ENCODE data around the gene NID2.

NID2 gene

GRCh38 chr14:52108823-52109222, 40.0 kb upstream of the NID2 start:
- no peak overlapping the region for H3K4me3 ChIP-seq (ENCODE audit: insufficient read length, low read depth)
- no peak overlapping the region for H3K9ac ChIP-seq (ENCODE audit: insufficient read length, low read depth)
- H3K27me3 ChIP-seq (ENCODE audit: insufficient read depth, insufficient read length): no peaks in the 10 kb centered on the region
- no peak for TF ChIP-seq SUZ12 (IDR thresholded peaks at IDR 0.05; ENCODE audit: extremely low read depth, insufficient read depth, insufficient read length)
- no peak for TF ChIP-seq YY1 (IDR thresholded peaks at IDR 0.05; ENCODE audit: insufficient read depth, insufficient read length)
- TF ChIP-seq ZNF274 (IDR thresholded peaks at IDR 0.05; ENCODE audit: low read depth, low read length): no peak
- no peaks in the 10 kb centered on the region for H3K9me3 ChIP-seq (ENCODE audit: insufficient read depth, low read length)
- no peak for DNase-seq (ENCODE audit: low read depth, low spot score)
- no peaks in the 10 kb centered on the region for H3K36me3 ChIP-seq (ENCODE audit: insufficient read depth, insufficient read length, low read length)
- no peaks in the 10 kb centered on the region for H3K4me1 ChIP-seq (ENCODE audit: insufficient read depth, insufficient read length)

- Histone ChIP-seq H3K9ac (ENCODE audit: insufficient read length, low read depth) (no peak overlapping the region), H3K4me1 (ENCODE audit: insufficient read depth, insufficient read length) (no peaks in the 10 kb centered on the region), H3K27me3 (ENCODE audit: insufficient read depth, insufficient read length) (no peaks in the 10 kb centered on the region), H3K9me3 (ENCODE audit: insufficient read depth, low read length) (no peaks in the 10 kb centered on the region), H3K36me3 (ENCODE audit: insufficient read depth, insufficient read length, low read length) (no peaks in the 10 kb centered on the region), H3K4me3 (ENCODE audit: insufficient read length, low read depth) (no peak overlapping the region)
- TF ChIP-seq YY1 (IDR thresholded peaks at IDR 0.05; ENCODE audit: insufficient read depth, insufficient read length): no peak
- TF ChIP-seq ZNF274 (IDR thresholded peaks at IDR 0.05; ENCODE audit: low read depth, low read length): no peak
- TF ChIP-seq SUZ12 (IDR thresholded peaks at IDR 0.05; ENCODE audit: extremely low read depth, insufficient read depth, insufficient read length): no peak
- no peak for DNase-seq (ENCODE audit: low read depth, low spot score)
Measured at GRCh38 chr14:52106840-52107239, 38.0 kb upstream of the NID2 start.

GRCh38 chr14:52103416-52103815, 34.6 kb upstream of the NID2 start:
- no peak overlapping the region for H3K9ac ChIP-seq (ENCODE audit: insufficient read length, low read depth)
- DNase-seq (ENCODE audit: low read depth, low spot score): no peak
- TF ChIP-seq ZNF274 (IDR thresholded peaks at IDR 0.05; ENCODE audit: low read depth, low read length) (no peak), YY1 (IDR thresholded peaks at IDR 0.05; ENCODE audit: insufficient read depth, insufficient read length) (no peak), SUZ12 (IDR thresholded peaks at IDR 0.05; ENCODE audit: extremely low read depth, insufficient read depth, insufficient read length) (no peak)
- no peaks in the 10 kb centered on the region for H3K4me1 ChIP-seq (ENCODE audit: insufficient read depth, insufficient read length)
- no peaks in the 10 kb centered on the region for H3K27me3 ChIP-seq (ENCODE audit: insufficient read depth, insufficient read length)
- H3K36me3 ChIP-seq (ENCODE audit: insufficient read depth, insufficient read length, low read length): no peaks in the 10 kb centered on the region
- H3K9me3 ChIP-seq (ENCODE audit: insufficient read depth, low read length): no peaks in the 10 kb centered on the region
- no peak overlapping the region for H3K4me3 ChIP-seq (ENCODE audit: insufficient read length, low read depth)

- TF ChIP-seq SUZ12 (IDR thresholded peaks at IDR 0.05; ENCODE audit: extremely low read depth, insufficient read depth, insufficient read length): no peak
- TF ChIP-seq ZNF274 (IDR thresholded peaks at IDR 0.05; ENCODE audit: low read depth, low read length): no peak
- no peak for TF ChIP-seq YY1 (IDR thresholded peaks at IDR 0.05; ENCODE audit: insufficient read depth, insufficient read length)
- Histone ChIP-seq H3K9ac (ENCODE audit: insufficient read length, low read depth) (no peak overlapping the region), H3K4me3 (ENCODE audit: insufficient read length, low read depth) (no peak overlapping the region), H3K9me3 (ENCODE audit: insufficient read depth, low read length) (no peaks in the 10 kb centered on the region), H3K36me3 (ENCODE audit: insufficient read depth, insufficient read length, low read length) (no peaks in the 10 kb centered on the region), H3K4me1 (ENCODE audit: insufficient read depth, insufficient read length) (no peaks in the 10 kb centered on the region), H3K27me3 (ENCODE audit: insufficient read depth, insufficient read length) (no peaks in the 10 kb centered on the region)
- no peak for DNase-seq (ENCODE audit: low read depth, low spot score)
Measured at GRCh38 chr14:52095794-52096193, 26.9 kb upstream of the NID2 start.

GRCh38 chr14:52095336-52095735, 26.5 kb upstream of the NID2 start:
- no peaks in the 10 kb centered on the region for H3K27me3 ChIP-seq (ENCODE audit: insufficient read depth, insufficient read length)

GRCh38 chr14:52094546-52095271, 25.9 kb upstream of the NID2 start:
- H3K27me3 ChIP-seq (ENCODE audit: insufficient read depth, insufficient read length): no peaks in the 10 kb centered on the region

More at GRCh38 chr14:52095336-52095735, 26.5 kb upstream of the NID2 start:
- Histone ChIP-seq H3K9me3 (ENCODE audit: insufficient read depth, low read length) (no peaks in the 10 kb centered on the region), H3K4me1 (ENCODE audit: insufficient read depth, insufficient read length) (no peaks in the 10 kb centered on the region), H3K36me3 (ENCODE audit: insufficient read depth, insufficient read length, low read length) (no peaks in the 10 kb centered on the region), H3K9ac (ENCODE audit: insufficient read length, low read depth) (no peak overlapping the region), H3K4me3 (ENCODE audit: insufficient read length, low read depth) (no peak overlapping the region)
- no peak for DNase-seq (ENCODE audit: low read depth, low spot score)
- no peak for TF ChIP-seq ZNF274 (IDR thresholded peaks at IDR 0.05; ENCODE audit: low read depth, low read length)
- TF ChIP-seq YY1 (IDR thresholded peaks at IDR 0.05; ENCODE audit: insufficient read depth, insufficient read length): no peak
- no peak for TF ChIP-seq SUZ12 (IDR thresholded peaks at IDR 0.05; ENCODE audit: extremely low read depth, insufficient read depth, insufficient read length)

GRCh38 chr14:52091928-52092327, 23.1 kb upstream of the NID2 start:
- DNase-seq (ENCODE audit: low read depth, low spot score): no peak
- no peak overlapping the region for H3K4me3 ChIP-seq (ENCODE audit: insufficient read length, low read depth)
- no peaks in the 10 kb centered on the region for H3K36me3 ChIP-seq (ENCODE audit: insufficient read depth, insufficient read length, low read length)
- no peaks in the 10 kb centered on the region for H3K4me1 ChIP-seq (ENCODE audit: insufficient read depth, insufficient read length)
- H3K9me3 ChIP-seq (ENCODE audit: insufficient read depth, low read length): no peaks in the 10 kb centered on the region
- no peaks in the 10 kb centered on the region for H3K27me3 ChIP-seq (ENCODE audit: insufficient read depth, insufficient read length)
- H3K9ac ChIP-seq (ENCODE audit: insufficient read length, low read depth): no peak overlapping the region
- TF ChIP-seq ZNF274 (IDR thresholded peaks at IDR 0.05; ENCODE audit: low read depth, low read length) (no peak), YY1 (IDR thresholded peaks at IDR 0.05; ENCODE audit: insufficient read depth, insufficient read length) (no peak), SUZ12 (IDR thresholded peaks at IDR 0.05; ENCODE audit: extremely low read depth, insufficient read depth, insufficient read length) (no peak)

More at GRCh38 chr14:52094546-52095271, 25.9 kb upstream of the NID2 start:
- H3K4me1 ChIP-seq (ENCODE audit: insufficient read depth, insufficient read length): no peaks in the 10 kb centered on the region
- H3K36me3 ChIP-seq (ENCODE audit: insufficient read depth, insufficient read length, low read length): no peaks in the 10 kb centered on the region
- H3K9ac ChIP-seq (ENCODE audit: insufficient read length, low read depth): no peak overlapping the region
- DNase-seq (ENCODE audit: low read depth, low spot score): no peak
- no peak for TF ChIP-seq SUZ12 (IDR thresholded peaks at IDR 0.05; ENCODE audit: extremely low read depth, insufficient read depth, insufficient read length)
- TF ChIP-seq YY1 (IDR thresholded peaks at IDR 0.05; ENCODE audit: insufficient read depth, insufficient read length): no peak
- TF ChIP-seq ZNF274 (IDR thresholded peaks at IDR 0.05; ENCODE audit: low read depth, low read length): no peak
- no peak overlapping the region for H3K4me3 ChIP-seq (ENCODE audit: insufficient read length, low read depth)
- no peaks in the 10 kb centered on the region for H3K9me3 ChIP-seq (ENCODE audit: insufficient read depth, low read length)
